NB4 (cell line): ENCODE measurements around the gene CGB7.

Experiments used
- POLR2A ChIP-seq: IDR thresholded peaks from 2 replicates; pipeline ENCODE4 v1.6.1; 2011; ENCODE audit warnings: mild to moderate bottlenecking; ENCODE audit not compliant: insufficient read length; ENCODE audit errors: extremely low read depth
- TF ChIP-seq, protein P1 (sequence below): IDR thresholded peaks from one replicate; pipeline ENCODE4 v1.5.1; 2012; ENCODE audit warnings: low read depth, low read length

DNA sequence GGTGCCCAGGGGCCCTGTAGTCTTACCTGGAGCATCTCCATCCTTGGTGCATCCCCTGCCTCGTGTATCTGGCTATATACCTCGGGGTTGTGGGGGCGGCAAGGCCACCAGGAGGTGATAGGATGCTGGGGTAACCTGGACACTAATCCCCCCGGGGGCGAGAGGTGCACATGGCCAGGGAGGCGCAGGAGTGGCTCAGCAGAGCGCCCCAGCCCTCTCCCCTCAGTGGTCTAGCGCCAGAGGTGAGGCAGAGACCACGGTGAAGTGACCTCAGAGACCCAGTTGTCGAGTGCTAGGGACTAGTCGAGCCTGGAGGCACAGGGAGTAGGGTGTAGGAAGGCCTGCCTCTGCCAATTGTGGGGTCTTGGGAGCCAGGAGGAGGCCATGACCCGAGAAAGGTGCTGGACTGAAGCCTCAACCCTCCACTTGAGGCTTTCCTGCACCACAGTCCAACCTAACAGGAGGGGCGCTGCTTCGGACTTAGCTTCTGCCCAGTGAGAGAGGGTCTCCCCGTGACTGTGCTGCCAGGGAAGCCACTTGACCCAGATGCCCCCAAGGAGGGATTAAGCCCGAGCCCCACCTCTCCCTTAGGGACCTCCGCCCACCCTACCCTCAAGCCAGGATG is 40.4 kb downstream of the CGB7 start, which contains the start of gene LHB:
- TF ChIP-seq, protein P1, sequence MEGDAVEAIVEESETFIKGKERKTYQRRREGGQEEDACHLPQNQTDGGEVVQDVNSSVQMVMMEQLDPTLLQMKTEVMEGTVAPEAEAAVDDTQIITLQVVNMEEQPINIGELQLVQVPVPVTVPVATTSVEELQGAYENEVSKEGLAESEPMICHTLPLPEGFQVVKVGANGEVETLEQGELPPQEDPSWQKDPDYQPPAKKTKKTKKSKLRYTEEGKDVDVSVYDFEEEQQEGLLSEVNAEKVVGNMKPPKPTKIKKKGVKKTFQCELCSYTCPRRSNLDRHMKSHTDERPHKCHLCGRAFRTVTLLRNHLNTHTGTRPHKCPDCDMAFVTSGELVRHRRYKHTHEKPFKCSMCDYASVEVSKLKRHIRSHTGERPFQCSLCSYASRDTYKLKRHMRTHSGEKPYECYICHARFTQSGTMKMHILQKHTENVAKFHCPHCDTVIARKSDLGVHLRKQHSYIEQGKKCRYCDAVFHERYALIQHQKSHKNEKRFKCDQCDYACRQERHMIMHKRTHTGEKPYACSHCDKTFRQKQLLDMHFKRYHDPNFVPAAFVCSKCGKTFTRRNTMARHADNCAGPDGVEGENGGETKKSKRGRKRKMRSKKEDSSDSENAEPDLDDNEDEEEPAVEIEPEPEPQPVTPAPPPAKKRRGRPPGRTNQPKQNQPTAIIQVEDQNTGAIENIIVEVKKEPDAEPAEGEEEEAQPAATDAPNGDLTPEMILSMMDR, result no peak
- no peak for TF ChIP-seq POLR2A
